ENCODE data around the gene ERICH6. TPM values are rescaled to one million over a fixed set of nuclear protein-coding genes. Genes with fewer than 3 reads are reported as not detected.
A peak's percentile ranks its signal among the peaks of the same experiment; 100 is the strongest.

Gene ERICH6
- total and polyA plus RNA-seq, 2 experiments from 2014 or later = 0.32 TPM; not detected in 1

- Mint-ChIP-seq H3K27me3 (ENCODE audit: insufficient read depth, low read depth, poor library complexity) (peaks cover 2% of the 10 kb centered on the region), H3K4me1 (no peaks in the 10 kb centered on the region; the same call in 2 of the 3 replicates), H3K4me3 (no peak overlapping the region), H3K9me3 (no peaks in the 10 kb centered on the region), H3K27ac (no peak overlapping the region; the same call in 1 of the 2 replicates), H3K36me3 (ENCODE audit: low read depth) (no peaks in the 10 kb centered on the region)
- Histone ChIP-seq H3K79me2 (replicated peaks; ENCODE audit: insufficient read depth) (no peaks in the 10 kb centered on the region), H3K9me2 (ENCODE audit: insufficient read depth) (no peaks in the 10 kb centered on the region; the same call in 1 of the 2 replicates), H3K36me3 (ENCODE audit: insufficient read depth) (no peaks in the 10 kb centered on the region), H3F3A (replicated peaks; ENCODE audit: low read depth) (no peaks in the 10 kb centered on the region), H4K20me1 (replicated peaks; ENCODE audit: insufficient read depth) (no peaks in the 10 kb centered on the region), H3K27me3 (ENCODE audit: insufficient read depth) (no peaks in the 10 kb centered on the region), H3K4me3 (no peak overlapping the region), H3K4me2 (no peak overlapping the region), H2AFZ (0 out of 2 replicates have a peak overlapping the region, but pooled peaks have one; percentile 72), H3K4me1 (ENCODE audit: insufficient read depth) (peaks cover 6% of the 10 kb centered on the region), H3K27ac (ENCODE audit: low read depth) (no peak overlapping the region)
- ATAC-seq (no peak), DNase-seq (ENCODE audit: low spot score) (no peak)
- TF ChIP-seq JUNB (IDR thresholded peaks at IDR 0.05; ENCODE audit: unreplicated experiment) (no peak), CREB1 (CRISPR knock-in tag; IDR thresholded peaks at IDR 0.05; ENCODE audit: low read depth) (no peak), EZH2phosphoT487 (IDR thresholded peaks at IDR 0.05; ENCODE audit: unreplicated experiment) (no peak)
Measured at GRCh38 chr3:150666167-150666566, 37.6 kb downstream of the ERICH6 start.

- Mint-ChIP-seq H3K4me1 (no peaks in the 10 kb centered on the region; the same call in 2 of the 3 replicates), H3K4me3 (no peak overlapping the region), H3K27ac (no peak overlapping the region), H3K36me3 (ENCODE audit: low read depth) (no peaks in the 10 kb centered on the region), H3K27me3 (ENCODE audit: insufficient read depth, low read depth, poor library complexity) (no peaks in the 10 kb centered on the region), H3K9me3 (no peaks in the 10 kb centered on the region)
- Histone ChIP-seq H3K79me2 (replicated peaks; ENCODE audit: insufficient read depth) (no peaks in the 10 kb centered on the region), H3K4me2 (no peak overlapping the region), H2AFZ (0 out of 2 replicates have a peak overlapping the region, but pooled peaks have one; percentile 66), H3K4me1 (ENCODE audit: insufficient read depth) (peaks cover 6% of the 10 kb centered on the region), H3K27me3 (ENCODE audit: insufficient read depth) (no peaks in the 10 kb centered on the region), H3K27ac (ENCODE audit: low read depth) (no peak overlapping the region), H4K20me1 (replicated peaks; ENCODE audit: insufficient read depth) (no peaks in the 10 kb centered on the region), H3K9me2 (ENCODE audit: insufficient read depth) (no peaks in the 10 kb centered on the region; the same call in 1 of the 2 replicates), H3K4me3 (no peak overlapping the region), H3F3A (replicated peaks; ENCODE audit: low read depth) (no peaks in the 10 kb centered on the region), H3K36me3 (ENCODE audit: insufficient read depth) (no peaks in the 10 kb centered on the region)
- ATAC-seq (no peak), DNase-seq (ENCODE audit: low spot score) (no peak)
- no peak for TF ChIP-seq ZNF462 (CRISPR knock-in tag; IDR thresholded peaks at IDR 0.05)
Measured at GRCh38 chr3:150663461-150663860, 40.3 kb downstream of the ERICH6 start.
